Measurements from ENCODE around the gene THSD7A. TPM values are rescaled to one million over a fixed set of nuclear protein-coding genes. Genes with fewer than 3 reads are reported as not detected.

THSD7A gene
- total RNA-seq, 1 experiment from 2014 or later: 4.0 TPM

GRCh38 chr7:11587814-11588213 is 244.2 kb downstream of the THSD7A start:
- H3K79me2 ChIP-seq (ENCODE audit: low read depth): no peaks in the 10 kb centered on the region
- no peaks in the 10 kb centered on the region for H3F3A ChIP-seq (ENCODE audit: insufficient read depth, low read depth)
- H3K27ac ChIP-seq: no peak overlapping the region
- no peaks in the 10 kb centered on the region for H3K27me3 ChIP-seq (ENCODE audit: insufficient read depth, low read depth)
- H3K4me1 ChIP-seq (replicated peaks; ENCODE audit: insufficient read depth): no peaks in the 10 kb centered on the region
- no TSS peak for BruUV-seq (replicated peaks)
- ChIA-PET CTCF (no interaction called here), POLR2A (ENCODE audit: unreplicated experiment) (no interaction called here)
- 0 out of 2 replicates have a peak, but pooled peaks cover 2% of the 10 kb centered on the region for H3K9me2 ChIP-seq (ENCODE audit: insufficient read depth)
- no peak overlapping the region for H3K4me3 ChIP-seq
- H2AFZ ChIP-seq: no peak overlapping the region
- no peaks in the 10 kb centered on the region for H3K9me3 ChIP-seq (ENCODE audit: insufficient read depth, low read depth)
- H4K20me1 ChIP-seq (ENCODE audit: insufficient read depth): no peaks in the 10 kb centered on the region
- no peaks in the 10 kb centered on the region for H3K36me3 ChIP-seq (ENCODE audit: low read depth)
- intact Hi-C loops (cut with micrococcal nuclease; ENCODE audit: unreplicated experiment): no loop called here
- no peak overlapping the region for H3K4me2 ChIP-seq
- DNase-seq: no peak
- TF ChIP-seq CTCF (conservative IDR thresholded peaks at IDR 0.05) (no peak), EZH2 (IDR thresholded peaks at IDR 0.05; ENCODE audit: low read depth) (no peak)

- ChIA-PET POLR2A (ENCODE audit: unreplicated experiment) (no interaction called here), CTCF (no interaction called here)
- Histone ChIP-seq H3K27ac (no peak overlapping the region), H3F3A (ENCODE audit: insufficient read depth, low read depth) (no peaks in the 10 kb centered on the region), H3K4me3 (no peak overlapping the region), H3K79me2 (ENCODE audit: low read depth) (no peaks in the 10 kb centered on the region), H4K20me1 (ENCODE audit: insufficient read depth) (no peaks in the 10 kb centered on the region), H3K4me1 (replicated peaks; ENCODE audit: insufficient read depth) (no peaks in the 10 kb centered on the region), H3K4me2 (no peak overlapping the region), H3K9me2 (ENCODE audit: insufficient read depth) (0 out of 2 replicates have a peak, but pooled peaks cover 8% of the 10 kb centered on the region), H3K9me3 (ENCODE audit: insufficient read depth, low read depth) (no peaks in the 10 kb centered on the region), H2AFZ (peak overlapping the region; percentile 7; the same call in 1 of the 2 replicates), H3K36me3 (ENCODE audit: low read depth) (no peaks in the 10 kb centered on the region), H3K27me3 (ENCODE audit: insufficient read depth, low read depth) (no peaks in the 10 kb centered on the region)
- TF ChIP-seq EZH2 (IDR thresholded peaks at IDR 0.05; ENCODE audit: low read depth) (no peak), CTCF (conservative IDR thresholded peaks at IDR 0.05) (no peak)
- intact Hi-C loops (cut with micrococcal nuclease; ENCODE audit: unreplicated experiment): no loop called here
- no peak for DNase-seq
- BruUV-seq (replicated peaks): no TSS peak
Measured at GRCh38 chr7:11587048-11587447, 244.9 kb downstream of the THSD7A start.

GRCh38 chr7:11584406-11585031 is 247.5 kb downstream of the THSD7A start:
- H3K4me1 ChIP-seq (replicated peaks; ENCODE audit: insufficient read depth): no peaks in the 10 kb centered on the region
- ChIA-PET CTCF (no interaction called here), POLR2A (ENCODE audit: unreplicated experiment) (no interaction called here)
- no peak overlapping the region for H3K4me2 ChIP-seq
- no peaks in the 10 kb centered on the region for H4K20me1 ChIP-seq (ENCODE audit: insufficient read depth)
- DNase-seq: no peak
- no peak overlapping the region for H3K4me3 ChIP-seq
- no peaks in the 10 kb centered on the region for H3K79me2 ChIP-seq (ENCODE audit: low read depth)
- H2AFZ ChIP-seq: no peak overlapping the region
- no peaks in the 10 kb centered on the region for H3F3A ChIP-seq (ENCODE audit: insufficient read depth, low read depth)
- no peaks in the 10 kb centered on the region for H3K9me3 ChIP-seq (ENCODE audit: insufficient read depth, low read depth)
- 0 out of 2 replicates have a peak, but pooled peaks cover 8% of the 10 kb centered on the region for H3K9me2 ChIP-seq (ENCODE audit: insufficient read depth)
- no TSS peak for BruUV-seq (replicated peaks)
- no peaks in the 10 kb centered on the region for H3K27me3 ChIP-seq (ENCODE audit: insufficient read depth, low read depth)
- no peak overlapping the region for H3K27ac ChIP-seq
- intact Hi-C loops (cut with micrococcal nuclease; ENCODE audit: unreplicated experiment): no loop called here
- TF ChIP-seq EZH2 (IDR thresholded peaks at IDR 0.05; ENCODE audit: low read depth) (no peak), CTCF (conservative IDR thresholded peaks at IDR 0.05) (no peak)
- H3K36me3 ChIP-seq (ENCODE audit: low read depth): no peaks in the 10 kb centered on the region
